Fibroblast of villous mesenchyme (primary cell): ENCODE data around the gene GDPD5. TPM values are rescaled to one million over a fixed set of nuclear protein-coding genes. Genes with fewer than 3 reads are reported as not detected.

Experiments
- DNase-seq: peaks from one replicate; pipeline ENCODE4 v3.0.0-alpha.2; 2010; ENCODE audit warnings: low read depth
- H3K4me3 ChIP-seq: 2 replicates; pipeline ENCODE4 v1.5.1; 2011; ENCODE audit warnings: low read depth, mild to moderate bottlenecking, low read length
- CTCF ChIP-seq: IDR thresholded peaks from 2 replicates; pipeline ENCODE4 v1.5.1; 2012; ENCODE audit warnings: low read depth, mild to moderate bottlenecking, low read length; ENCODE audit not compliant: insufficient read depth
- total RNA-seq: library from RNA; depleted of rRNA; stranded (reverse); fragments of >200 nt; gene quantifications from 2 replicates; pipeline ENCODE4 v1.2.3, GENCODE V29; 2012

Gene GDPD5
- total RNA-seq, 1 donor, result 9.5 TPM

- DNase-seq, result no peak
- no peak overlapping the region for H3K4me3 ChIP-seq
- no peak for TF ChIP-seq CTCF
These were observed 46.8 kb downstream of the GDPD5 start for GRCh38 chr11:75478783-75479596.

GRCh38 chr11:75477614-75477935 lies 48.2 kb downstream of the GDPD5 start:
- DNase-seq, result no peak
- no peak overlapping the region for H3K4me3 ChIP-seq
- TF ChIP-seq CTCF, result no peak

- TF ChIP-seq CTCF, result no peak
- peak; percentile 14 for DNase-seq
- H3K4me3 ChIP-seq, result no peak overlapping the region
These were observed 48.8 kb downstream of the GDPD5 start for GRCh38 chr11:75476739-75477613.

- peak; percentile 48 for DNase-seq
- H3K4me3 ChIP-seq, result no peak overlapping the region
- TF ChIP-seq CTCF, result no peak
These were observed 49.7 kb downstream of the GDPD5 start for GRCh38 chr11:75475767-75476650.

- peak overlapping the region; percentile 31 for H3K4me3 ChIP-seq
- TF ChIP-seq CTCF, result no peak
- DNase-seq, result peak; percentile 79
These were observed 50.6 kb downstream of the GDPD5 start for GRCh38 chr11:75474878-75475766.
